H1 (cell line): ENCODE results near the gene CIRBP.

Experiments
- RFX5 ChIP-seq: IDR thresholded peaks from 2 replicates; pipeline ENCODE4 v1.6.1; 2011; ENCODE audit warnings: low read depth, low read length, improper control_type of control experiment, borderline replicate concordance
- YY1 ChIP-seq: IDR thresholded peaks from 2 replicates; pipeline ENCODE4 v1.6.1; 2011; ENCODE audit warnings: low read depth, mild to moderate bottlenecking, low read length
- TF ChIP-seq, protein P1 (sequence below), 3 experiments: IDR thresholded peaks; 1 replicate in 2 of 3; 2 replicates in 1 of 3; pipeline versions ENCODE4 v1.5.1 to v1.6.1; 2011; ENCODE audit warnings: low read length in 3 of 3, mild to moderate bottlenecking in 3 of 3, inconsistent platforms in 2 of 3, low read depth in 1 of 3, moderate library complexity in 1 of 3; ENCODE audit not compliant: insufficient read depth in 1 of 3; ENCODE audit errors: control extremely low read depth in 1 of 3

DNA sequence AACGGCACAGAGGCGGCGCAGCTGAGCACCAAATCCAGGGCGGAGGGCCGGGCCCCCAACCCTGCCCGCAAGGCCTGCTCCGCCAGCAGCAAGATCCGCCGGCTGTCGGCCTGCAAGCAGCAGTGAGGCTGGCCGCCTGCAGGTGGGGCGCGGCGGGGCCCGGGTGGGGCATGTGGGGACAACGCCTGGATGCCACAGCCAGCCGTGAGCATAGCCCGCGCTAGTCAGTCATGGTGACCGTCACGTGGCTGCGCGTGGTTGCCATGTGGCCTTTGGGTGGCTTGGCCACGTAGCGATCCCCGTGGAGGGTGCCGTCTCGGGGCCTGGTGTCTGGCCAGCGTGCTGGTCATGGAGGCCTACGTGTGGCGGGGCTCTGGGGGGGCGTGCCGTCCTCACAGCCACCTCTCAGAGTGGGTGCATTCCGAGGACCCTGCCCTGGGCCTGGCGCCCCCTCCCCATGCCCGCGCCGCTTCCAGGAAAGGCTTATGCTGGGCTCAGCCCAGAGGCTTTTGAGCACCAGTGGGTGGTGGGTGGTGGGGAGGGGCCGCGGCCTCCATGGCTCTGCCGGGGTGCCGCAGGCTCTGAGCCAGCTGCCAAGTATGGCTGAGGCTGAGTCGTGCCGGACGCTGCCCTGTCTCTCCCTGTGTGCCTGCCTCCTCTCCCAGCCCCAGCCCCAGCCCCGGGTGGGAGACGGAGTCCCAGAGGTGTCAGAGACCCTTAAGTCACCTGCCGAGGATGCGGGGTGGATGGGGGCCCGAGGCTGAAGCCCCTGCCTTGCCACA, 42.4 kb upstream of the CIRBP start:
- TF ChIP-seq, protein P1, sequence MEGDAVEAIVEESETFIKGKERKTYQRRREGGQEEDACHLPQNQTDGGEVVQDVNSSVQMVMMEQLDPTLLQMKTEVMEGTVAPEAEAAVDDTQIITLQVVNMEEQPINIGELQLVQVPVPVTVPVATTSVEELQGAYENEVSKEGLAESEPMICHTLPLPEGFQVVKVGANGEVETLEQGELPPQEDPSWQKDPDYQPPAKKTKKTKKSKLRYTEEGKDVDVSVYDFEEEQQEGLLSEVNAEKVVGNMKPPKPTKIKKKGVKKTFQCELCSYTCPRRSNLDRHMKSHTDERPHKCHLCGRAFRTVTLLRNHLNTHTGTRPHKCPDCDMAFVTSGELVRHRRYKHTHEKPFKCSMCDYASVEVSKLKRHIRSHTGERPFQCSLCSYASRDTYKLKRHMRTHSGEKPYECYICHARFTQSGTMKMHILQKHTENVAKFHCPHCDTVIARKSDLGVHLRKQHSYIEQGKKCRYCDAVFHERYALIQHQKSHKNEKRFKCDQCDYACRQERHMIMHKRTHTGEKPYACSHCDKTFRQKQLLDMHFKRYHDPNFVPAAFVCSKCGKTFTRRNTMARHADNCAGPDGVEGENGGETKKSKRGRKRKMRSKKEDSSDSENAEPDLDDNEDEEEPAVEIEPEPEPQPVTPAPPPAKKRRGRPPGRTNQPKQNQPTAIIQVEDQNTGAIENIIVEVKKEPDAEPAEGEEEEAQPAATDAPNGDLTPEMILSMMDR (IDR thresholded peaks at IDR 0.05; ENCODE audit: control extremely low read depth in 1 of 3, insufficient read depth in 1 of 3, low read depth in 1 of 3, low read length in 3 of 3), result peak in 1 of 3 experiments; percentile 10; a peak in 1 of 4 replicates
- TF ChIP-seq RFX5, result no peak
- TF ChIP-seq YY1, result no peak
